Body of pancreas (tissue), 4 donors: ENCODE measurements around the gene ADORA2A.

Experiments used
- CTCF ChIP-seq, 7 experiments: fragments of 450-650 bp in 4 of 7; fragments of 200-600 bp in 3 of 7; sonication (generic) in 3 of 7; IDR thresholded peaks; one replicate each; pipeline ENCODE4 v1.5.1; 2016 to 2019; ENCODE audit warnings: antibody characterized with exemption in 7 of 7
- POLR2A ChIP-seq, 3 donors: fragments of 450-650 bp; IDR thresholded peaks; one replicate each; pipeline ENCODE4 v1.6.1; 2016; ENCODE audit warnings: antibody characterized with exemption in 3 of 3, mild to moderate bottlenecking in 2 of 3

GRCh38 chr22:24413736-24414385, 13.5 kb upstream of the ADORA2A start:
- no peak for TF ChIP-seq POLR2A (IDR thresholded peaks at IDR 0.05)
- TF ChIP-seq CTCF (IDR thresholded peaks at IDR 0.05) = no peak
